Neuronal stem cell (in vitro differentiated cells): ENCODE measurements around the gene CISH.

Experiments used
- DNase-seq: peaks from one replicate; pipeline ENCODE4 v3.0.0-alpha.2; 2013; ENCODE audit warnings: low spot score
- H2AFZ ChIP-seq: one replicate; pipeline ENCODE4 v1.6.1; 2013; ENCODE audit warnings: mild to moderate bottlenecking, low read length, inconsistent platforms
- H2AK5ac ChIP-seq: 2 replicates; pipeline ENCODE4 v1.6.1; 2013; ENCODE audit warnings: low read depth, mild to moderate bottlenecking, inconsistent platforms, low read length, moderate library complexity, mixed read lengths
- H2BK120ac ChIP-seq: 2 replicates; pipeline ENCODE4 v1.6.1; 2013; ENCODE audit warnings: low read depth, mild to moderate bottlenecking, inconsistent platforms, low read length, moderate library complexity, mixed read lengths
- H2BK12ac ChIP-seq: one replicate; pipeline ENCODE4 v1.6.1; 2013; ENCODE audit warnings: low read length, inconsistent platforms
- H2BK15ac ChIP-seq: 2 replicates; pipeline ENCODE4 v1.6.1; 2013; ENCODE audit warnings: mild to moderate bottlenecking, low read length, inconsistent platforms, mixed read lengths
- H2BK5ac ChIP-seq: one replicate; pipeline ENCODE4 v1.6.1; 2013; ENCODE audit warnings: inconsistent platforms, mild to moderate bottlenecking, low read length, moderate library complexity
- H3K14ac ChIP-seq: one replicate; pipeline ENCODE4 v1.6.1; 2013; ENCODE audit warnings: low read length, inconsistent platforms
- H3K18ac ChIP-seq: 2 replicates; pipeline ENCODE4 v1.6.1; 2013; ENCODE audit warnings: low read length, inconsistent platforms
- H3K23ac ChIP-seq: 2 replicates; pipeline ENCODE4 v1.6.1; 2013; ENCODE audit warnings: low read depth, mild to moderate bottlenecking, mixed read lengths, low read length, inconsistent platforms; ENCODE audit not compliant: poor library complexity
- H3K27ac ChIP-seq: replicated peaks from 3 replicates; pipeline ENCODE4 v1.5.1; 2013; ENCODE audit warnings: low read length, inconsistent platforms
- H3K27me3 ChIP-seq, 3 experiments: 2 replicates each; pipeline ENCODE4 v1.6.1; 2013; ENCODE audit warnings: low read length in 3 of 3, mild to moderate bottlenecking in 2 of 3, inconsistent platforms in 1 of 3, low read depth in 1 of 3, mixed read lengths in 1 of 3, moderate library complexity in 1 of 3; ENCODE audit not compliant: control insufficient read depth in 3 of 3, insufficient read depth in 3 of 3
- H3K36me3 ChIP-seq, 2 donors: replicated peaks in 1 of 2; 2 replicates each; pipeline ENCODE4 v1.6.1; 2013; ENCODE audit warnings: low read length in 2 of 2; ENCODE audit not compliant: control insufficient read depth in 2 of 2, insufficient read depth in 2 of 2
- H3K4ac ChIP-seq: 2 replicates; pipeline ENCODE4 v1.6.1; 2013; ENCODE audit warnings: inconsistent platforms, mild to moderate bottlenecking, low read length, moderate library complexity
- H3K4me1 ChIP-seq, 2 donors: 1 replicate in 1 of 2; 2 replicates in 1 of 2; pipeline ENCODE4 v1.6.1; 2013; ENCODE audit warnings: low read length in 2 of 2, low read depth in 1 of 2; ENCODE audit not compliant: control insufficient read depth in 2 of 2, insufficient read depth in 1 of 2
- H3K4me2 ChIP-seq: one replicate; pipeline ENCODE4 v1.6.1; 2013; ENCODE audit warnings: mild to moderate bottlenecking, low read length, inconsistent platforms; ENCODE audit not compliant: insufficient read depth, poor library complexity, severe bottlenecking
- H3K4me3 ChIP-seq, 2 donors: 2 replicates each; pipeline ENCODE4 v1.5.1; 2013; ENCODE audit warnings: low read length in 2 of 2, mild to moderate bottlenecking in 2 of 2, inconsistent platforms in 1 of 2, moderate library complexity in 1 of 2
- H3K79me1 ChIP-seq: one replicate; pipeline ENCODE4 v1.6.1; 2013; ENCODE audit warnings: low read depth, mild to moderate bottlenecking, inconsistent platforms, low read length, moderate library complexity
- H3K9ac ChIP-seq: one replicate; pipeline ENCODE4 v1.6.1; 2013; ENCODE audit warnings: mild to moderate bottlenecking, low read depth, low read length, inconsistent platforms; ENCODE audit not compliant: poor library complexity
- H3K9me3 ChIP-seq, 2 donors: replicated peaks in 1 of 2; 2 replicates each; pipeline versions ENCODE3 to v1.6.1; 2013; ENCODE audit warnings: low read length in 2 of 2, mild to moderate bottlenecking in 2 of 2, inconsistent platforms in 1 of 2, low read depth in 1 of 2, mixed read lengths in 1 of 2, moderate library complexity in 1 of 2; ENCODE audit not compliant: control insufficient read depth in 2 of 2, insufficient read depth in 1 of 2
- H4K8ac ChIP-seq: one replicate; pipeline ENCODE4 v1.6.1; 2013; ENCODE audit warnings: low read depth, mild to moderate bottlenecking, inconsistent platforms, low read length, moderate library complexity
- H4K91ac ChIP-seq: one replicate; pipeline ENCODE4 v1.6.1; 2013; ENCODE audit warnings: low read length, low read depth, mild to moderate bottlenecking, inconsistent platforms; ENCODE audit not compliant: poor library complexity
- WGBS, 2 donors: extraction: QIAGEN DNeasy Blood & Tissue Kit; methylation state at CpG; one replicate each; pipeline ENCODE4 v1.1.7; 2013; ENCODE audit warnings: missing lambda C conversion rate in 2 of 2, mixed read lengths in 1 of 2; ENCODE audit not compliant: insufficient read length in 2 of 2, insufficient replicate concordance in 1 of 2; ENCODE audit errors: extremely low coverage in 2 of 2; 5-methylcytosine and 5-hydroxymethylcytosine counted together

The CISH gene

DNA sequence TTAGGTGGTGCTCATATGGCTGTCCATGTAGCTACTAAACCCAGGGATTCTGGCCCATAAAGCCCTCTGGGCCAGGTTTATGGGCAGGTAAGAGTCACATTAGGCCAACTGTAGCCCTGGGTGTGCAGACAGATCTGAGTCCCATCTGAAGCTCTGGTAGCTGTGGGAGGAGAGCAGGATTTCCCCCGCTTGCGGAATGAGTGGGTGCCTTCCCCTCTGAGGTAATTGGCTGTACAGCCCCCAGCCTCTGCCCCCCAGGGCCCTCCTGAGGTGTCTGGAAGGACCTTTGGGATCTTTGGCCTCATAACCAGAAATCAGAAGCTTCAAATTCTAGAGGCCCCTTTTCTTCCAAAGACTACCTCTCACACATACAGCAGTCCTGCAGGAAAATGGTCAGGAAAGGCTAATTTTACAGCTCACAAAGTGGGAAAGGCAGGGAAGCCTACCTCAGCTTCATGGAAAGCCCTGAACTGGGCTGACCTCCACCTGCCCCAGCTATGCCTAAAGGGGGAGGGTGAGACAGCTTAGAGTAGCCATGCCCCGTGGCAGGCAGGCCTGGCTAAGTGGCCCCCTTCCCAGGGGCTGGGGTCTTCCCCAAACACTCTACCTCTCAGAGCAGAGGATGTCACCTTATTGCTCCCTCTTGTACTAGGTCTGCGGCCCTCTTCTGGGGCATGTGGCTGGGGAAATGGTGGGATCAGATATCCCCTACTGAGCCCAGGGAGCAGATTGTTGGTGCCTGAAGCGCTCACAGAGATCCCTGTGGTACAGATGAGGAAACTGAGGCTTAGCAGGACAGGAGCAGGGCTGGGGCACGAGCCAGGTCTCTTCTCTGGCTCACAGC is 25.4 kb downstream of the CISH start:
- no peak overlapping the region for H2BK120ac ChIP-seq
- no peak overlapping the region for H2BK15ac ChIP-seq
- no peak overlapping the region for H2BK5ac ChIP-seq
- no peak overlapping the region for H3K4ac ChIP-seq
- H4K8ac ChIP-seq, result no peak overlapping the region
- no peak overlapping the region for H2AFZ ChIP-seq
- H3K4me1 ChIP-seq, result no peaks in the 10 kb centered on the region
- peaks cover 0 to 15% of the 10 kb centered on the region in 2 donors for H3K36me3 ChIP-seq
- no peak overlapping the region for H3K18ac ChIP-seq
- no peak overlapping the region for H3K27ac ChIP-seq
- peak overlapping the region; percentile 36 for H3K23ac ChIP-seq
- H2AK5ac ChIP-seq, result peak overlapping the region; percentile 79
- no peak overlapping the region for H3K14ac ChIP-seq
- H2BK12ac ChIP-seq, result no peak overlapping the region
- H3K9me3 ChIP-seq, result no peaks in the 10 kb centered on the region
- peaks cover 1% of the 10 kb centered on the region for H3K79me1 ChIP-seq
- H3K4me2 ChIP-seq, result no peak overlapping the region
- H3K4me3 ChIP-seq, result no peak overlapping the region
- no peak overlapping the region for H3K9ac ChIP-seq
- WGBS, 2 donors, result no CpG with 5 or more reads among the region's 6 CpGs
- H3K27me3 ChIP-seq, result peaks cover 0 to 1% (median 0%) of the 10 kb centered on the region in 3 experiments
- no peak overlapping the region for H4K91ac ChIP-seq
- no peak for DNase-seq

DNA sequence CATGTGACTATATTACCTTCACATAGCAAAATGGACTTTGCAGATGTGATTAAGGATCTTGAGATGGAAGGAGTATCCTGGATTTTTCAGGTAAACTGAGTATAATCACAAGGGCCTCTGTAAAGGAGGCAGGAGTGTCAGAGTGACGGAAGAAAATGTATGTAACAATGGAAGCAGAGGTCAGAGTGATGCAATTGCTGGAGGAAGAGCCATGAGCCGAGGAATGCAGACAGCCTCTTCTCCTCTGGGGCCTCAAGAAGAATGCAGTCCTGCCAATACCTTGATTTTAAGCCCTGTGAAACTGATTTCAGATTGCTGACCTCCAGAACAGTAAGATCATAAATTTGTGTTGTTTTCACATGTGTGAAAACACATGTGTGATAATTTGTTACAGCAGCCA is 27.2 kb downstream of the CISH start:
- H3K27me3 ChIP-seq, result peaks cover 0 to 1% (median 0%) of the 10 kb centered on the region in 3 experiments
- peaks cover 1% of the 10 kb centered on the region for H3K79me1 ChIP-seq
- no CpG with 5 or more reads among the region's 2 CpGs for WGBS, 2 donors
- H3K4ac ChIP-seq, result no peak overlapping the region
- no peak overlapping the region for H3K23ac ChIP-seq
- no peak overlapping the region for H2AFZ ChIP-seq
- H4K8ac ChIP-seq, result no peak overlapping the region
- H3K9me3 ChIP-seq, result no peaks in the 10 kb centered on the region
- H3K36me3 ChIP-seq, result peaks cover 0 to 26% of the 10 kb centered on the region in 2 donors
- H2BK5ac ChIP-seq, result no peak overlapping the region
- no peak overlapping the region for H2BK15ac ChIP-seq
- H2AK5ac ChIP-seq, result no peak overlapping the region
- no peak overlapping the region for H3K27ac ChIP-seq
- no peak overlapping the region for H4K91ac ChIP-seq
- no peak overlapping the region for H3K4me3 ChIP-seq
- H2BK12ac ChIP-seq, result no peak overlapping the region
- no peak overlapping the region for H2BK120ac ChIP-seq
- no peaks in the 10 kb centered on the region for H3K4me1 ChIP-seq
- no peak overlapping the region for H3K9ac ChIP-seq
- H3K4me2 ChIP-seq, result no peak overlapping the region
- no peak overlapping the region for H3K18ac ChIP-seq
- no peak overlapping the region for H3K14ac ChIP-seq
- no peak for DNase-seq

DNA sequence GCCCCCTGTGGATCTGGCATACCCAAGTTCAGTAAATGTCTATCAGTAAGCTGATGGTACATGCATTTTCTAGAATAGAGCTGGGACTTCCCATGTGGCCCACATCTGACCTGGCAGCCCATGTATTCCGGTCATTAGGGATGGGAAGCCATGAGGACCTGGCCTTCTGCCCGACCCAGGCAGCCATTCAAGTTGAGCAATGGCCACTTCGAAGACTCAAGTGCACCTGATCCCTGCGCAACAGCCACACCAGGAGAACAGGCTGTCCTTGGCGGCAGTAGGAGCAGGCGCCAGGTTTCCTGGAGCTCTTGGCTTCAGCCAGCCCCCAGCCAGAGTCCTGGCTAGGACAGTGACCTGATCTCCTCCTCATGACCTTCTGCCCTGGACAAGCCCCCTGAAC is 27.7 kb downstream of the CISH start:
- Histone ChIP-seq H2BK12ac (peak overlapping the region; percentile 10), H3K4me2 (no peak overlapping the region), H2BK5ac (no peak overlapping the region), H2AFZ (no peak overlapping the region), H3K36me3 (peaks cover 0 to 26% of the 10 kb centered on the region in 2 donors), H2BK15ac (no peak overlapping the region), H2BK120ac (no peak overlapping the region), H3K14ac (no peak overlapping the region), H3K9ac (no peak overlapping the region), H3K27ac (no peak overlapping the region), H2AK5ac (no peak overlapping the region), H3K18ac (no peak overlapping the region), H3K27me3 (peaks cover 0 to 1% (median 0%) of the 10 kb centered on the region in 3 experiments), H4K8ac (no peak overlapping the region), H3K4me1 (no peaks in the 10 kb centered on the region), H3K4me3 (no peak overlapping the region), H3K9me3 (no peaks in the 10 kb centered on the region), H3K79me1 (peaks cover 1% of the 10 kb centered on the region), H3K4ac (no peak overlapping the region), H4K91ac (no peak overlapping the region), H3K23ac (no peak overlapping the region)
- no CpG with 5 or more reads among the region's 6 CpGs for WGBS, 2 donors
- no peak for DNase-seq

DNA sequence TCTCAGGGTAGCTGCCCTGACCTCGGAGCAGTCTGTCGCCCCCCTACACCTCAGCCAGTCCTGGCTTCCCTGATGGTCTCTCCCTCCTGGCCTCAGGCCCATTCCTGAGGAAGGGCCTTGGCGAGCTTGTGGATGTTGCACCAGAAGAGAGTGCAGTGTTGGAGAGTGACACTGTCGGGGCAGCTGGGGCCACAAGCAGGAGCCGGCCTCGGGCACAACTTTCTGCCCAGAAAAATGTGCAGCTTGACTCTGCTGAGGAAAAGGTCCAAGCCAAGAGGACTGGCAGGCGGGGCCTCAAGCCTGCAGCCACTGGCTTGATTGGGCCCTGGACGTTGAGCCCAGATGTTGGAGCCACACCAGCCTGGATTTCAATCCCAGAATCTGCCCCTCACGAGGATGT is 29.5 kb downstream of the CISH start:
- Histone ChIP-seq H3K27ac (no peak overlapping the region), H2BK120ac (no peak overlapping the region), H4K8ac (no peak overlapping the region), H3K4me3 (no peak overlapping the region), H3K9me3 (no peaks in the 10 kb centered on the region), H3K9ac (no peak overlapping the region), H2BK12ac (no peak overlapping the region), H3K4me1 (no peaks in the 10 kb centered on the region), H2BK15ac (no peak overlapping the region), H3K27me3 (no peaks in the 10 kb centered on the region), H2BK5ac (no peak overlapping the region), H3K36me3 (peaks cover 3 to 37% of the 10 kb centered on the region in 2 donors), H3K4ac (no peak overlapping the region), H3K14ac (no peak overlapping the region), H2AFZ (no peak overlapping the region), H2AK5ac (no peak overlapping the region), H3K18ac (no peak overlapping the region), H3K23ac (no peak overlapping the region), H4K91ac (no peak overlapping the region), H3K4me2 (no peak overlapping the region), H3K79me1 (peaks cover 1% of the 10 kb centered on the region)
- WGBS, 2 donors, result no CpG with 5 or more reads among the region's 9 CpGs
- no peak for DNase-seq
